ENCODE results near the gene SRL. TPM values are rescaled to one million over a fixed set of nuclear protein-coding genes. Genes with fewer than 3 reads are reported as not detected.
A peak's percentile ranks its signal among the peaks of the same experiment; 100 is the strongest.

The SRL gene
- polyA plus RNA-seq, 1 of the 3 experiments (the other 2 are of a cell fraction) = not detected

GRCh38 chr16:4271176-4272113 is 29.6 kb upstream of the SRL start (continued):
- TF ChIP-seq NFIC (IDR thresholded peaks at IDR 0.05; ENCODE audit: borderline replicate concordance) (no peak), TAF1 (IDR thresholded peaks at IDR 0.05; ENCODE audit: borderline replicate concordance, low read depth, low read length) (peak; percentile 84)

GRCh38 chr16:4270595-4270994 is 28.7 kb upstream of the SRL start:
- peaks cover 55% of the 10 kb centered on the region for H3K79me2 ChIP-seq (ENCODE audit: insufficient read depth)
- H3K4me2 ChIP-seq = peak overlapping the region; percentile 100
- peak overlapping the region in 1 of 2 experiments; percentile 91; a peak in 2 of 4 replicates for H3K27ac ChIP-seq (ENCODE audit: low read depth in 2 of 2, low read length in 1 of 2)
- TF ChIP-seq NFIC (IDR thresholded peaks at IDR 0.05; ENCODE audit: borderline replicate concordance) = no peak
- no peak for TF ChIP-seq USF2 (IDR thresholded peaks at IDR 0.05; ENCODE audit: borderline replicate concordance, low read depth, low read length)
- TF ChIP-seq CHD2 (IDR thresholded peaks at IDR 0.05; ENCODE audit: low read length, partially characterized antibody) = no peak
- TF ChIP-seq MEF2A (IDR thresholded peaks at IDR 0.05; ENCODE audit: borderline replicate concordance, low read depth) = no peak
- no peak for TF ChIP-seq JUND (IDR thresholded peaks at IDR 0.05)
- no peak for TF ChIP-seq PBX3 (IDR thresholded peaks at IDR 0.05)
- no peak for TF ChIP-seq IRF3 (IDR thresholded peaks at IDR 0.05; ENCODE audit: low read depth, low read length)
- TF ChIP-seq FOSL2 (IDR thresholded peaks at IDR 0.05; ENCODE audit: borderline replicate concordance, low read depth) = no peak
- no peak for TF ChIP-seq RFX5 (IDR thresholded peaks at IDR 0.05; ENCODE audit: low read length)
- no peak for TF ChIP-seq GABPA (IDR thresholded peaks at IDR 0.05; ENCODE audit: low read depth)
- no peak for TF ChIP-seq FOXM1 (IDR thresholded peaks at IDR 0.05; ENCODE audit: low read depth)
- H3K9me2 ChIP-seq = no peaks in the 10 kb centered on the region
- H3K36me3 ChIP-seq (replicated peaks in 1 of 2; ENCODE audit: control insufficient read depth in 1 of 2, insufficient read depth in 2 of 2, low read length in 1 of 2) = no peaks in the 10 kb centered on the region
- 96% methylated on average over 6 of the region's 7 CpGs for WGBS (ENCODE audit: low lambda C conversion rate)
- peak overlapping the region; percentile 65 to 84 for H3K4me3 ChIP-seq (ENCODE audit: low read depth in 2 of 2, low read length in 1 of 2)
- H4K20me1 ChIP-seq (ENCODE audit: insufficient read depth) = no peaks in the 10 kb centered on the region
- POLR2A ChIA-PET = interaction anchor here (4.0 kb wide), 1 partner anchor 17 kb away, joined by 22 read pairs; no protein-coding TSS in a partner anchor
- DNase-seq = no peak
- H3K27me3 ChIP-seq (ENCODE audit: insufficient read depth) = no peaks in the 10 kb centered on the region
- CTCF ChIA-PET = interaction anchor here (0.6 to 18.0 kb wide), 8 partner anchors 13 to 132 kb away, joined by 3 to 203 read pairs (median 12); no protein-coding TSS in a partner anchor
- H3K9me3 ChIP-seq = no peaks in the 10 kb centered on the region
- peaks cover 0 to 15% of the 10 kb centered on the region in 2 experiments; a peak in 1 of 4 replicates for H3K4me1 ChIP-seq (ENCODE audit: control insufficient read depth in 1 of 2, insufficient read depth in 2 of 2, low read depth in 1 of 2, low read length in 1 of 2)
- H2AFZ ChIP-seq (ENCODE audit: low read depth) = peak overlapping the region; percentile 95; the same call in 1 of the 2 replicates
- no peak overlapping the region for H3K9ac ChIP-seq
- H3F3A ChIP-seq (replicated peaks; ENCODE audit: insufficient read depth) = peaks cover 17% of the 10 kb centered on the region
